Kidney tubule cell (primary cell): ENCODE measurements around the gene ATOH1.

Experiments
- DNase-seq: peaks from one replicate; pipeline ENCODE4 v3.0.0-alpha.2; 2018; ENCODE audit warnings: low spot score

The ATOH1 gene

DNA sequence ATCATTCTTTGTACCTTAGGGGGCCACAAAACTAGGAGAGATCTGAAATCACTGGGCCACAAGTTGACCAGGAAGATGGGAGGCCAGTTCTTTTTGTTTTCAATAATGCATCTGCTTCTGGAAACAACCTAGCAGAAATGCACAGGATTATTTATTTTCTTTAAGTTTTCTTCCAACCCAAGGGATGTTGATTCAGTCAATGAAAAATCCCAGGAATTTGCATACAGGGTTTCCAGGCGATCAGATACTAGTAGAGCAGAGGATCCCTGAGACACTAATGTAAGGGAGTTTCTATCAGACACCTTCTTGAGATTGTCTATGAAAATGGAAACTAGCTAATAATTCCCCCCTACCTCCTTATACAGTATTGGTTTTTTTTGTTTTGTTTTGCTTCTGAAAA, 7.4 kb downstream of the ATOH1 start:
- DNase-seq: no peak

DNA sequence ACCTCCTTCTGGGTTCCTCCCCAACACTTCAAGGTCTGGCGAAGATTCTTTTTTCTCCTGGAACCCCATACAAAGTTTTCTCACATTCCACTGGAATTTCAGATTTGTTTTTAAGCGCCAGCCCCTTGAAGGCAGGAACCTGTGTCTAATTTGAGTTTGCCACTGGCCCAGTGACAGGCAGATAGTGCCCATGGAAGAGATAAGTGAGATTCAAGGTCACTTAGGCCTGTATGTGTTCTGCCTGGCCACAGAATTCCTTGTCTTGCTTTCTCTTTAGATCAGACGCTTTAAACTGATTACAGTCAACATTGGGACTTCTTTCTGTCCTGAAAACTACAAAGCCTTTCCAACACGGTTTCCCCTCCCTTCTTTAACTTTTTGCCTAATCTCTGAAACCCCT, 11.2 kb downstream of the ATOH1 start:
- no peak for DNase-seq

DNA sequence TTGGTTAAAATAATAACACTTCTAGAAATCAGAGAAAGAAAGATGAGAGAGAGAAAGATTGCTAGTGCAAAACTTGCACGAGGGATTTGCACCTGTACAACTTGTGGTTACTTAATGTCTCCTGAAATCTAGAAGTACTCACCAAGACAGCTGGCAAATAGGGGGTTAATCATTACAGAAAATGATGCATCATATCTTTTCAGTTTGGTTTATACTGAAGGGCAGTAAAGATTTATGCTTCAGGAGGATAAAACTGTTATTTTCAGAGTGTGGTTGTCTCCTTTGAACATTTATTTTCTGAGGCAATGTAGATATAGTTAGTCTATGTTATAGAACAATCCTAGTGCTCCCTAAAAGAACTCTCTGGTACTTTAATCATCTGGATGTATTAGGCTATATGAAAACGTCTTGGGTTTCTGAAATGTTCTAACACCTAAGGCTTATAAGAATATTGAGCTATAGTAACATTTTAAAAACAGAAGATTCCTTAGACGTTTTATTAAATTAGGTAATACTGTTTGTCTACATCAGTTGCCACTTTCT, 13.3 kb downstream of the ATOH1 start:
- DNase-seq: no peak

DNA sequence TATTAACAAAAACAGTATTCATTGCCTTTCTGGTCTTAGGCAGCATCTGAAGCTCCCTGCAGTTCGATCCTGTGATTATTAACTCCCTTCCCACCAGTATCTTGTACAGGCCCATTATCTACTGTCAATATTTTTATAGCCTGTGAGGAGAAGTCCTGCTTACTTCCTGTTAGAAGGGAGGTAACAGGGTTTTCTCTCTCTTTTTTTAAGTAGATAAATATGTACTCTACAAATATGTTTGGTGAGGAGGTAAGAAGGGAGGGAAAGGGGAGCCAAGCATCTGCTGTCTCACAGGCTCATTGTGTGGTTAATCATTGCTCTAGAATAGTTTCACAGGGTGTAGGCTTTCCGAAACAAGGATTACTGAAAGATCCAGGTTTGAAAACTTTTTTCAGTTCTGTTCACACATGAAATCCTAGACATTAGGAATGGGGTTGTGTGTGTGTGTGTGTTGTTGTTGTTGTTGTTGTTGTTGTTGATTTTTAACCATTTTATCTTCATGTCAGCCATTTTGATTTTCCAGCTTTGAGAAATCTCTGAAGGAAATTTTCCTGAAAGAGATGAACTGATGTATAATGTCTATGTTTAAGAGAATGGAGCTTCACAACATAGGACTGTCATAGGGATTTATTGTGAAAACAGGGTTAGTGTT, 14.2 kb downstream of the ATOH1 start:
- peak; percentile 39 for DNase-seq

DNA sequence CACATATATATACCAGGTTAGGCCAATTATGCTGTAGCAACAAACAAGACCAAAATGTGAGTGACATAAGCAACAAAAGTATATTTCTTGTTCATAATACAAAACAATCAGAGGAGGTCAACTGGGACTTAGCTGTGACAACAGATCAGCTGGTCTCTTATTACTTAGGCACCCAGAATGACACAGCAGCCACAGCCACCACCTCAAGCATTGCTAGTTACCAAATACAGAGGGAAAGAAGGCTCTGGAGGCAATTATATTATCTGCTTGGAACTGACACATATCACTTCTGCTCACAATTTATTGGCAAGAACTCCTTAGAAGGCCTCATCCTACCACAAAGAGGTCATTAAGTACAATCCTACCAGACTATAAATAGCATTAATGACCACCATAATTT, 15.2 kb downstream of the ATOH1 start:
- DNase-seq: no peak

DNA sequence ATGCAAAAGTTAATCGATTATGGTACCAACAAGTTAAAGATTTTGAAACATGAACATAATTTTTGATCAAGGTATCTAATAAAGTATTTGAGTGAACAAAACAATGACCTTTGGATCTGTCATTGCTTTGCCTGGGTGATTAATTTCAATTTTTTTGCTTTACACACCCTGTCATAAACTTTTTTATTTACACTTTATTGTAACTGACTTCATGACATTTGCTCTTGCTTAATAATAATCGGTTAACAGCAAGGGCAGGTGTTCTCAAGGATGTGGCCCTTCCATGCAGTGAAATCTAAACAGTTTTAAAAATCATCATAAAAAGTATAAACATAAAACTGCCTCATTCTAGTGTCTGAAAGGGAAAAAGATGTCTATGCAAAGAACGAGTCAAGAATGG, 24.1 kb downstream of the ATOH1 start:
- no peak for DNase-seq

DNA sequence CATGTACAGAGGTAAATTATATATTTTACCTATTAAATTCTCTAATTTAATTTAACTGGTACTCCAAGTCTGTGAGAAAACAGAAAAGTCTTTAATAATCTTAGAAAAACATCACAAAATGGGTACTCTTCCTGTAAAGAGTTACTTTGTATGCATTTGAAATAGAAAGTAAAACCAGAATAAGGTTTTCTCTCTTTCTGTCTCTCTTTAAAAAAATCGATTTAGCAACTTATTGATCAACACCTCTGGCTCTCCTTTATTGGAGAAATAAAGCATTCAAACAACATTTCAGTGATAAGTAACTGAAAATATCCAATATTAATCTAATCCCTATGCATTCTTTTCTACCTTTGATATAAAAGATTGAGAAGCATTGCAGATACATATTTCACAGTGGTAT, 27.4 kb downstream of the ATOH1 start:
- no peak for DNase-seq

DNA sequence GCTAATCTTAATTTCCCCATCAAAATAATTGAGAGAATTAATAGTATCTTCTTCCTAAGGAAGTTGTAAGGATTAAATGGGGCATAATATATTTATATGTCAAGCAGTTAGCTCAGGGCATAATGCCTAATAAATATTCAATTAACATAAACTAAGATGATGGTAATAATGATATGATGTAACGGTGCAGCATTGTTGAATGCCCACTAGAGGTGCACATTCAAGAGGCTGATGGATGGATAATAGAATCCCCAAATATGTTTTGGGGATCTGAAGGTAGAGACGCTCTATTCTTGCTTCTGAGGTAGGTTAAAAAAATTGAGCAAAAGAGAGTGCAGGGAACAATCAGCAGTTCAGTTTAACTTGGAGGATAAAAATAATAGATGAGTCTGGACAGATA, 37.1 kb downstream of the ATOH1 start:
- DNase-seq: no peak

DNA sequence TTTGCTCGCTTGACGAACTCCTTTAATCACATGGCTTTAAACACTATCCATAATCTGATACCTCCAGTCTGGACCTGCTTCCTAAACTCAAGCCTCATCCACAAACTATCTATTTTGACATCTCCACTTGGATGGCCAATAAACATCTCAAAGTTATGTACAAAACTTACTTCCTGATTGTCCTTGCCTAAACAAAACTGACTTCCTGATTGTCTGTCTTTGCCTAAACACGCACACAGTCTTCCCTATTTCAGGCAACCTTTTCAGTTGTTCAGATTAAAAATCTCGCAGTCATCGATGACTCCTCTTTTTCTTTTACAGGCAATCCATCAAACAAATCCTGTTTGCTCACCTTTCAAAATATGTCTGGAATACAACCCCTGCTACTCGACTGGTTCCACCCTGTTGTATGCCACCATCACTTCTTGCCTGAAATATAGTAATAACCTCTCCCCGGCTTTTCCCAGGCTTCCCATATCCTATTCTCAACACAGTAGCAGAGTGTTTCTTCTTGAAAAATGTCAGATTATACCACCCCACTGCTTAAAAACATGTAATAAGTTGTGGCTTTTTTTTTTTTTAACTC, 39.0 kb downstream of the ATOH1 start:
- DNase-seq: no peak

DNA sequence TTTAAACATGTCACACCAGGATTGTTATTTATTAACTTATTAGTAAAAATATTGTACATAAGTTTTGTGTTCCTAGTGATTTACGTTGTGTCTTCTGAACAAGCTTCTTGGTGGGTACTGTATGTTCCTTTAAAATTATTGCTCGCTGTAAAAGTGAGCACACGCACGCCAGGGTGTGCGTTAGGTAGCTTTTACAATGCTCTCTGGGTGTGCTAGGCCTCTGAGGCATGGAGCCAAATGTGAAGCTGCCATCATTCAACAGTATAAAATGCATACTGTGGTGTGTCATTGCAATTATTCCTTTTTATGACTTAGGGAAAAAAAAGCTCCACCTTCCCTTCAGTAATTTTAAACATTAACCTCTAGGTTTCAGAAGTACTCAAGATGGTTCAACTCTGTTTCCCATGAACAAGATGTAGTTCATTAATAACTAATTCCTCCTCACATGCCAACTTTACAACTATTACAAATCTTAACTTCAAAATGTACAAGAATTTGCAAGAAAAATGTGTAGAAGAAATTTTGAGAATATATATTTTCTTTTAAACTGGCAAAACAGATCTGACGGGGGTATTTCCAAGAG, 42.4 kb downstream of the ATOH1 start:
- no peak for DNase-seq

DNA sequence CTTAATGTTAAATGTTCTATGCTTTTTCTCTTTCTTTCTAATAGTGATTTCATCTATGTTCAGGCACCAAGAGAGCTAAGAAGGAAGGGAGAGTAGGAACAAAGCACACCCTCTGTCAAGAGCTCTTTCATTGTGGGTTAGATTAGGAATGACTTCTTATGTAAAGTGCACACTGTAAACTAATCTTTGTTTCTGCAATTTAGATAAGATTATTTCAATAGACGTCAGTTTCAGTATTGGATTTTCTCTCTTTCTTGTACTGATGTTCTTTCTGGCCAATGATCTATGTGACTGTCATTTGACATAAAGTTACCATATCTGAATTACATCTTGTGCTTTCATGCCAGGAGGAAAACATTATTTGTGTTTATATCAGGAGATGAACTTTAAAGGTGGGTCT, 48.2 kb downstream of the ATOH1 start:
- DNase-seq: no peak

DNA sequence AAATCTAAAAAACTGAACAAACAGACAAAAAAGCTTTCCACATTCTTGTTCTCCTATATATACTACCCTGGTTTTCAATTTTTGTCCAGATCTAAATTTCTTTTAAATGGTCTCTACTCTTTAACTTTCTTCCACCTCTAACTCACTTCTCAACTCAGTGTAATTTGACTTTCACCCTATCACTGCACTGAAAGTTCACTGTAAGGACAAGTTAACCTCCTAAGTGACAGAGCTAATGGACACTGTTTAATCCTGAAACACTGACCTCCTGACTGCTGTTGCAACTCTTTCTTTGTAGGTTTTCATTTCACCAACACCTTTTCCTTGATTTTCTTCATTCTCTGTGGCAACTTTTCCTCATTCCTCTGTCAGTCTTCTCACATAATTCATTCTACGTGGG, 50.0 kb downstream of the ATOH1 start:
- DNase-seq: no peak

DNA sequence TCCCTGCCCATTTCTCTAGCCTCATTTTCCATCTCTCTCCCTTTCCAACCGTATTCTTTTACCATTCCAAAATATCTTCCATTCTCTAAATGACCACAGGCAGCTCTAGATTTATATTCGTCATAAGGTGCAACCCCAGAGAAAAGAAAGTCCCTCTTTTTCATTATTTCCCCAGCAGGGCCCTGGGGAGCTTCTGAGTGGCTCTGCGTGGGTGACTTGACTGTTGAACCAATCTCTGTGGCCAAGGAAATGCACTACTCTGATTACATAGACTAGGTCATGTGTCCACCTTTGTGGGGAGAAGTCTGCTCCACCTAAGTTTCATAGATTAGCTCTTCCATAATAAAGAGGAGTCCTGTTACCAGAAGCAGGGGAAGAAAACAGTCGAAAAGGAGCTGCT, 51.4 kb downstream of the ATOH1 start:
- DNase-seq: no peak
